Body of pancreas (tissue), 4 donors: ENCODE measurements around the gene IKZF1. TPM values are rescaled to one million over a fixed set of nuclear protein-coding genes. Genes with fewer than 3 reads are reported as not detected.

ENCODE experiments used
- ATAC-seq: fragments of 150-250 bp; one replicate; pipeline ENCODE4 v1.9.1; 2016
- DNase-seq, 4 donors: peaks; one replicate each; pipeline ENCODE4 v3.0.0-alpha.2; 2019
- H3K27ac ChIP-seq, 4 donors: fragments of 200-600 bp; sonication (generic); 1 replicate in 3 of 4; 2 replicates in 1 of 4; pipeline versions ENCODE4 v1.5.1 to v1.6.1; 2016 to 2019; ENCODE audit warnings: mild to moderate bottlenecking in 1 of 4, mixed read lengths in 1 of 4, moderate library complexity in 1 of 4
- H3K27me3 ChIP-seq, 2 donors: fragments of 200-600 bp; sonication (generic); one replicate each; pipeline ENCODE4 v1.6.0; 2016; ENCODE audit warnings: mild to moderate bottlenecking in 1 of 2
- H3K36me3 ChIP-seq, 2 donors: fragments of 200-600 bp; sonication (generic); replicated peaks in 1 of 2; 2 replicates each; pipeline ENCODE4 v1.5.1; 2016; ENCODE audit warnings: low read depth in 2 of 2; ENCODE audit not compliant: insufficient read depth in 1 of 2
- H3K4me1 ChIP-seq: fragments of 200-600 bp; sonication (generic); one replicate; pipeline ENCODE4 v1.6.0; 2016
- H3K4me3 ChIP-seq, 2 donors: fragments of 200-600 bp; sonication (generic); 1 replicate in 1 of 2; 2 replicates in 1 of 2; pipeline ENCODE4 v1.5.1; 2016 to 2019
- H3K9me3 ChIP-seq, 3 donors: fragments of 200-600 bp; sonication (generic); 1 replicate in 2 of 3; 2 replicates in 1 of 3; pipeline ENCODE4 v1.5.1; 2016
- POLR2A ChIP-seq, 3 donors: fragments of 450-650 bp; IDR thresholded peaks; one replicate each; pipeline ENCODE4 v1.6.1; 2016; ENCODE audit warnings: antibody characterized with exemption in 3 of 3, mild to moderate bottlenecking in 2 of 3
- WGBS, 2 donors: methylation state at CpG; one replicate each; pipeline ENCODE4 v1.1.5; 2017; 5-methylcytosine and 5-hydroxymethylcytosine counted together
- intact Hi-C: fragments of 100-400 bp; cut with DNase I; formaldehyde crosslinking; loops from one replicate; pipeline ENCODE4 v1.15.1; 2023
- total RNA-seq, 2 donors: library from RNA; depleted of rRNA; stranded (reverse); fragments of >200 nt; gene quantifications; one replicate each; pipeline ENCODE4 v1.1.0, GENCODE V29; 2016
- TF ChIP-seq, protein P1 (sequence below), 7 experiments: fragments of 450-650 bp in 4 of 7; fragments of 200-600 bp in 3 of 7; sonication (generic) in 3 of 7; IDR thresholded peaks; one replicate each; pipeline ENCODE4 v1.5.1; 2016 to 2019; ENCODE audit warnings: antibody characterized with exemption in 7 of 7

IKZF1 gene
- total RNA-seq, 2 donors from 2014 or later: 3.9 to 16.5 TPM

DNA sequence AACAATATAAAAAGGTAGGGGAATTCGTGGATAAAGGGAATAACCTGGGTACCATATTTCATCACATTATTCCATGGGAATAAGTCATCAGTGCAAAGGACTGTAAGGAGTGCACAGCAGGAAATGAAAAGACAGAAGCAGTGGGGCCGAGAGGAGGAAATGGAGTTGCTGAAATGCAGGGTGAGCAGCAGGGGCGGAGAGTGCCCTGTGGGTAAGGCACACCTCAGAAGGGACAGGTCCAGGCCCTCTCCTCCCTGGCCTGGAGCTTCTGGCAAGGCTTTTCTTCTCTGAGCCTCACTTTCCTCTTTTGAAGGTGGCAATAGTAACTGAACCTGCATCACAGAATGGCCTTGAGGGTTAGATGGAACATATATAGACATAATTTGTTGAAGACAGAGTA lies 26.2 kb downstream of the IKZF1 start:
- H3K27ac ChIP-seq: no peak overlapping the region
- DNase-seq (no peak), ATAC-seq (no peak)
- no peaks in the 10 kb centered on the region for H3K27me3 ChIP-seq
- H3K4me3 ChIP-seq: no peak overlapping the region
- intact Hi-C loops: no loop called here
- TF ChIP-seq POLR2A (IDR thresholded peaks at IDR 0.05): no peak
- TF ChIP-seq, protein P1, sequence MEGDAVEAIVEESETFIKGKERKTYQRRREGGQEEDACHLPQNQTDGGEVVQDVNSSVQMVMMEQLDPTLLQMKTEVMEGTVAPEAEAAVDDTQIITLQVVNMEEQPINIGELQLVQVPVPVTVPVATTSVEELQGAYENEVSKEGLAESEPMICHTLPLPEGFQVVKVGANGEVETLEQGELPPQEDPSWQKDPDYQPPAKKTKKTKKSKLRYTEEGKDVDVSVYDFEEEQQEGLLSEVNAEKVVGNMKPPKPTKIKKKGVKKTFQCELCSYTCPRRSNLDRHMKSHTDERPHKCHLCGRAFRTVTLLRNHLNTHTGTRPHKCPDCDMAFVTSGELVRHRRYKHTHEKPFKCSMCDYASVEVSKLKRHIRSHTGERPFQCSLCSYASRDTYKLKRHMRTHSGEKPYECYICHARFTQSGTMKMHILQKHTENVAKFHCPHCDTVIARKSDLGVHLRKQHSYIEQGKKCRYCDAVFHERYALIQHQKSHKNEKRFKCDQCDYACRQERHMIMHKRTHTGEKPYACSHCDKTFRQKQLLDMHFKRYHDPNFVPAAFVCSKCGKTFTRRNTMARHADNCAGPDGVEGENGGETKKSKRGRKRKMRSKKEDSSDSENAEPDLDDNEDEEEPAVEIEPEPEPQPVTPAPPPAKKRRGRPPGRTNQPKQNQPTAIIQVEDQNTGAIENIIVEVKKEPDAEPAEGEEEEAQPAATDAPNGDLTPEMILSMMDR (IDR thresholded peaks at IDR 0.05): no peak
- no peaks in the 10 kb centered on the region for H3K4me1 ChIP-seq
- H3K9me3 ChIP-seq: no peaks in the 10 kb centered on the region
- no peaks in the 10 kb centered on the region for H3K36me3 ChIP-seq
- WGBS, 2 donors: 33 to 55% methylated on average over 3 of the region's 3 CpGs

DNA sequence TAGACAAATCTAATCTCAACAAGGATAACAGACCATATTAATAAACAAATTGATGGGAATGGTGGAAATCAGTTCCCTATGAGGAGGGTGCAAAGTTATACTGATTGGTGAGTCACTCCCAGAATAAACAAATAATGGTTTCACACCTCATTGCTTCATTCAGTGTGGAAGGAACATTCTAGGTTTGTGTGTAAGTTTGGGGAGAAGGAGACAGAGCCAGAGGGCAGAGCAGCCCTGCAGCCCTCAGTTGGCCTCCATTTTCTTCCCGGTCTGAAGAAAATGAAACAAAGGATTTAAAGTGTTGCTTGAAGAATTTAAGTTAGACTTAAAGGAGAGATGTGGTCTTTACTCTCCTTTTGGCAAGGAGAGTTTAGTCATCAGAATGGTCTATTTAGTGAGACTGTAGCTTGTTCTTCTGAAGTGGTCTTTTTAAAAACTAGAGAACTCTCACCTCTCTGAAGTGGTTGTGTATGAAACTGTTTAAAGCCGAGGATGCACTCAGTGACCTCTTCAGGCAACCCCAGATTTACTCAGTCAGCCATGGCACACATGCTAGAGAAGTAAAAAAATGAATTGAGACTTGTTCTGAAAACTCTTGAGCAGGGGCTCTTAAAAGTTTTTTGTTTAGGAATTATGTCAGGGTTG lies 27.2 kb downstream of the IKZF1 start:
- intact Hi-C loops: no loop called here
- ATAC-seq (no peak), DNase-seq (no peak)
- no peak overlapping the region for H3K27ac ChIP-seq
- 38 to 51% methylated on average over 2 of the region's 2 CpGs for WGBS, 2 donors
- H3K9me3 ChIP-seq: no peaks in the 10 kb centered on the region
- no peaks in the 10 kb centered on the region for H3K27me3 ChIP-seq
- H3K36me3 ChIP-seq: no peaks in the 10 kb centered on the region
- TF ChIP-seq, protein P1 (IDR thresholded peaks at IDR 0.05): no peak
- TF ChIP-seq POLR2A (IDR thresholded peaks at IDR 0.05): no peak
- no peaks in the 10 kb centered on the region for H3K4me1 ChIP-seq
- H3K4me3 ChIP-seq: no peak overlapping the region

DNA sequence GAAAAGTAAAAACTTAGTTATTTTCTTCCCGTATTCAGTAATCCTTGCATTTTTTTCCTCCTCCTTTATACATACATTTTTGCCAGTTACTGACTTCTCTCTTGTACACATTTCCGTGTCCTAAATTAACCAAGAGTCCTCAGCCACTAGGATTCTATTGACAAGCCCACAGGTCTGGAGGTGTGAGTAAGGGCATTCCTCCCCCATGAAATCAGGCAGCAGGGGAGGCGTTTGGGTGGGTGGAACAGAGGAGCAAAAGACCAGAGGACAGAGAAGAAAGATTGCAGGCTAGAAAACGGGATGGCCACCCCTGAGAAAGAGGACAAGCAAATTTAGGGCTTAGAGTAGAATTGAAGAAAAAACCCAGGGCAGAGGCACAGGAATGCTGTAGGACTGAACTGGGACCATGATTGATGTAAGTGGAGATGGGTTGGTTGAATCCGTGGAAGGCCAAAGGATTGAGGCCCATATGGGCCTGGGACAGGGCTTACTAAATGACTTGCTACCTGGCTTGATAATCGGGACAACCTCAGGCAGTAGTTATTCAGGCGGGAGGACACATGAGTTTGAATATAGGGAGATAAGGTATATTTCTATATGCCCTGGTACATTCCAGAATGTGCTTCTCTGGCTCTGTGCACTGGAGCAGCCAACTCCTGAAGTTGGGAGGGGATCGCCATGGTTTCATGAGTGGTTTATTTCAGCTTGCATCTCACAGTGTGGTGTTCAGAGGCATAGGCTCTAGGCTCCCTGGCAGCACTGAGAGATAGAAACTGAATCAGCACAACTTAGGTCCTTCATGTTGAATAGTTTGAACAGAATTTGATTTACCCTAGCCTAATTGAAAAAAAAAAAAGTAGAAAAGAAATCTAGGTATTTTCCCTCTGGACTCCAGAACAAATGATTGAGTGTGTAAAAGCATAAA lies 28.0 kb downstream of the IKZF1 start:
- Histone ChIP-seq H3K4me3 (no peak overlapping the region), H3K36me3 (no peaks in the 10 kb centered on the region), H3K4me1 (no peaks in the 10 kb centered on the region), H3K9me3 (no peaks in the 10 kb centered on the region), H3K27ac (no peak overlapping the region), H3K27me3 (no peaks in the 10 kb centered on the region)
- intact Hi-C loops: no loop called here
- ATAC-seq: no peak
- no peak for DNase-seq
- 55 to 58% methylated on average over 8 of the region's 8 CpGs for WGBS, 2 donors
- no peak for TF ChIP-seq POLR2A (IDR thresholded peaks at IDR 0.05)
- TF ChIP-seq, protein P1 (IDR thresholded peaks at IDR 0.05): no peak

DNA sequence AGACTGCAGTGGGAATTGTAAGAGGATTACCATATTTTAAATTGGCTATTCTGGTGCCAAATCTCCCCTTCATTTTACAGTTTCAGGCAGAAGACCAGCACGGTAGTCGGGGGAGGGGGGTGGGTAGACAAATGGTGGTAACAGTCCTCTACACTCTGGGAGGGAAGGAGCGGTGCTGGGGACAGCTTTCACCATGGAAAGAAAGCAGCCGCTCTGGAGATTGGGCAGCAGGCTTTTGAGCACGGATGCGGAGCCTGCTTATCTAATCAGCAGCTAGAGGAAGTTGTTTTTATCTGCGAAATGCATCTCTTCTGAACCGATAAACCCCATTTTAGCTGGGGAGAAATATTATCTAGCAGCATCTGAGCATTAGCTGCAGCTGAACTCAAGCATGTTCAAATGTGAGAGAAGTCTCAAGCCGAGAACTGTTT lies 28.7 kb downstream of the IKZF1 start:
- no peak for DNase-seq
- no peaks in the 10 kb centered on the region for H3K4me1 ChIP-seq
- no peak overlapping the region for H3K4me3 ChIP-seq
- intact Hi-C loops: no loop called here
- WGBS, 2 donors: 6 to 12% methylated on average over 9 of the region's 9 CpGs
- H3K27me3 ChIP-seq: no peaks in the 10 kb centered on the region
- H3K9me3 ChIP-seq: no peaks in the 10 kb centered on the region
- no peak for ATAC-seq
- TF ChIP-seq, protein P1 (IDR thresholded peaks at IDR 0.05): no peak
- TF ChIP-seq POLR2A (IDR thresholded peaks at IDR 0.05): no peak
- H3K36me3 ChIP-seq: no peaks in the 10 kb centered on the region
- no peak overlapping the region for H3K27ac ChIP-seq
